Measurements from ENCODE around the gene NR3C2. TPM values are rescaled to one million over a fixed set of nuclear protein-coding genes. Genes with fewer than 3 reads are reported as not detected.

The NR3C2 gene
- polyA plus RNA-seq, 4 donors = 6.0 to 10.5 (median 9.2) TPM

GRCh38 chr4:148048598-148048997, 393.6 kb downstream of the NR3C2 start:
- H3K4me3 ChIP-seq (ENCODE audit: low read depth in 1 of 3, low read length in 3 of 3) = no peak overlapping the region
- WGBS, 3 donors = 65 to 83% (median 81%) methylated on average over 4 of the region's 4 CpGs
- H3K4me1 ChIP-seq (ENCODE audit: control insufficient read depth in 3 of 3, insufficient read depth in 2 of 3, low read depth in 1 of 3, low read length in 2 of 3) = peaks cover 0 to 2% (median 0%) of the 10 kb centered on the region in 3 donors
- no peak for FAIRE-seq
- DNase-seq = no peak
- H3K36me3 ChIP-seq (ENCODE audit: control insufficient read depth in 3 of 3, insufficient read depth in 2 of 3, low read depth in 1 of 3, low read length in 3 of 3) = peaks cover 0 to 6% (median 0%) of the 10 kb centered on the region in 3 donors
- no peaks in the 10 kb centered on the region for H3K9me3 ChIP-seq (ENCODE audit: control insufficient read depth in 2 of 2, insufficient read depth in 1 of 2, low read depth in 1 of 2, low read length in 1 of 2)
- no peaks in the 10 kb centered on the region for H3K27me3 ChIP-seq (ENCODE audit: control insufficient read depth in 3 of 3, insufficient read depth in 3 of 3, low read length in 3 of 3)
- no peak overlapping the region for H3K27ac ChIP-seq (ENCODE audit: low read depth in 1 of 3, low read length in 2 of 3)

DNA sequence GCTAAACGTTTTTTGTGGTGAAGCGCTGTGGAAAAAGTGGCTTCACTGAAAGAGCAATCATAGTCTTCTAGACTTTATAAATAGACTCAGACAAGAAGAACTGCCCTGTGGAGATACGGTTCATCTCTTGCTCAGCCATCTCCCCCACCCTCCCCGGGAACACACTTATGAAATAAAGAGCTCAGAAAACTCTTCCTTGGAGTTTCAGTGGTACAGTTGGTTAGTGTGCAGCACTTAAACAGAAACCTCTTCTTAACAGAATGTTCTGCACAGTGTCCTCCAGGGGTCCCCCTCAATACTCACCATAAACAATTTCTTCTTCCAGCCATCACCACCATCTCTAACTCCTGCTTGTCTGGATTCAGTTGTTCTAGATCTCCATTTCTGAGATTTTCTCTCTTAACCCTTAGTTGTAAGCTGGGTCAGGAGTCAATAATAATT, 397.3 kb downstream of the NR3C2 start:
- Histone ChIP-seq H3K27ac (ENCODE audit: low read depth in 1 of 3, low read length in 2 of 3) (no peak overlapping the region), H3K36me3 (ENCODE audit: control insufficient read depth in 3 of 3, insufficient read depth in 2 of 3, low read depth in 1 of 3, low read length in 3 of 3) (peaks cover 0 to 6% (median 0%) of the 10 kb centered on the region in 3 donors), H3K27me3 (ENCODE audit: control insufficient read depth in 3 of 3, insufficient read depth in 3 of 3, low read length in 3 of 3) (no peaks in the 10 kb centered on the region), H3K9me3 (ENCODE audit: control insufficient read depth in 2 of 2, insufficient read depth in 1 of 2, low read depth in 1 of 2, low read length in 1 of 2) (no peaks in the 10 kb centered on the region), H3K4me1 (ENCODE audit: control insufficient read depth in 3 of 3, insufficient read depth in 2 of 3, low read depth in 1 of 3, low read length in 2 of 3) (no peaks in the 10 kb centered on the region), H3K4me3 (ENCODE audit: low read depth in 1 of 3, low read length in 3 of 3) (no peak overlapping the region)
- WGBS, 3 donors = 74 to 79% (median 77%) methylated on average over 4 of the region's 4 CpGs
- peak in 1 of 2 donors; percentile 13 for DNase-seq
- FAIRE-seq = no peak

GRCh38 chr4:148044089-148044911, 397.9 kb downstream of the NR3C2 start:
- Histone ChIP-seq H3K36me3 (ENCODE audit: control insufficient read depth in 3 of 3, insufficient read depth in 2 of 3, low read depth in 1 of 3, low read length in 3 of 3) (peaks cover 0 to 6% (median 0%) of the 10 kb centered on the region in 3 donors), H3K27ac (ENCODE audit: low read depth in 1 of 3, low read length in 2 of 3) (no peak overlapping the region), H3K4me1 (ENCODE audit: control insufficient read depth in 3 of 3, insufficient read depth in 2 of 3, low read depth in 1 of 3, low read length in 2 of 3) (no peaks in the 10 kb centered on the region), H3K4me3 (ENCODE audit: low read depth in 1 of 3, low read length in 3 of 3) (no peak overlapping the region), H3K27me3 (ENCODE audit: control insufficient read depth in 3 of 3, insufficient read depth in 3 of 3, low read length in 3 of 3) (no peaks in the 10 kb centered on the region), H3K9me3 (ENCODE audit: control insufficient read depth in 2 of 2, insufficient read depth in 1 of 2, low read depth in 1 of 2, low read length in 1 of 2) (no peaks in the 10 kb centered on the region)
- DNase-seq (no peak), FAIRE-seq (no peak)
- WGBS, 3 donors = 88 to 92% (median 91%) methylated on average over 9 of the region's 9 CpGs

DNA sequence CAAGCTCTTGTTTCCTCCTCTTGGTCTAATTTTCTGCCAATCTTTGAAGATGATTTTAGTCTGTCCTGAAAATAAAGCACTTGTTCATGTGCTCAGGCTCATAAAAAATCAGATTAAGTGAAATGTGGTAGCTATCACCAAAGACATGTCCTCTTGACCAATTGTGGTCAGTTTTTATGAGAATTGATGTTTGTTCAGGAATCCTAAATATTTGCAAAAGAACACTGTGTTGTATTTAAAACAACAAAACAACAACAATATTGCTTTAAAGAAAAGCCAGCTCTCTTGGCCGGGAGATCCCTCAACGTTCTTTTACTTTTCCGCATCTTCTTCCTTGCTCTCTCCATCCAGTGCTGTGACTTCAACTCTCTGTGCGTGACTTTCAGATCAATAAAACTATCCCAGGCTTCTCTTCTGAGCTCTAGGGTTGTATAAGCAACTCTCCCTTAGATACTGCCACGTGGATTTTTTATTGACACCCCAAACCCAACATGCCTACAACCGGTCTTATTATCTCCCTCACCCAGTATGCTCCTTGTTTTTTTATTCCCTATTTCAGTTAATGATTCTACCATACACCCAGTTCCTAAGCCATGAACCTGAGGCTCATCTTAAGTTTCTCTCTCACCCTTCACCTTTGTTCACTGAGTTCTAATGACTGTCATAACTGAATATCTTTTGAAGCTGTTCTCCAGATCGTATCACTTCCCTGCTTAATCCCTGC, 400.4 kb downstream of the NR3C2 start:
- DNase-seq (peak; percentile 62 to 73), FAIRE-seq (no peak)
- Histone ChIP-seq H3K27me3 (ENCODE audit: control insufficient read depth in 3 of 3, insufficient read depth in 3 of 3, low read length in 3 of 3) (no peaks in the 10 kb centered on the region), H3K9me3 (ENCODE audit: control insufficient read depth in 2 of 2, insufficient read depth in 1 of 2, low read depth in 1 of 2, low read length in 1 of 2) (no peaks in the 10 kb centered on the region), H3K4me1 (ENCODE audit: control insufficient read depth in 3 of 3, insufficient read depth in 2 of 3, low read depth in 1 of 3, low read length in 2 of 3) (no peaks in the 10 kb centered on the region), H3K36me3 (ENCODE audit: control insufficient read depth in 3 of 3, insufficient read depth in 2 of 3, low read depth in 1 of 3, low read length in 3 of 3) (peaks cover 0 to 1% (median 0%) of the 10 kb centered on the region in 3 donors), H3K4me3 (ENCODE audit: low read depth in 1 of 3, low read length in 3 of 3) (no peak overlapping the region), H3K27ac (ENCODE audit: low read depth in 1 of 3, low read length in 2 of 3) (no peak overlapping the region)
- WGBS, 3 donors = 47 to 69% (median 60%) methylated on average over 7 of the region's 7 CpGs

DNA sequence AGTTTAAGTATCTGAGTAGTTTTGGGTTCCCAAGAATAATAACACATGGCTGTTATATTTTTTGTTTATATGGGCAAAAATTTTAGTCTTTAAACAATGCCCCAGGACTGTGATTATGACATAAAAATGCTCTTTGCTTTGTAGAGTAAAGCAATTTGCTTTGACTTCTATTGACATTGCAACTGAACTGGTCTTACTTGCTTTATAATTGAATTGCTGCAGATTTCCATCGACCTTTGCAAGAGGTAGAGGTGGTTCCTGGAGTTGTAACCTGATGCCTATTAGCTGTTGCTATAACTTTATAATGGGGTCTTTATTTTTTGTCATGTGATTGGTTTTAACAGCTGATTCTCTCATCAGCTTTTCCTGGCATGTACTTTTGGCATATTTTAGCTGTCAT, 407.4 kb downstream of the NR3C2 start:
- Histone ChIP-seq H3K4me1 (ENCODE audit: control insufficient read depth in 3 of 3, insufficient read depth in 2 of 3, low read depth in 1 of 3, low read length in 2 of 3) (no peaks in the 10 kb centered on the region), H3K27me3 (ENCODE audit: control insufficient read depth in 3 of 3, insufficient read depth in 3 of 3, low read length in 3 of 3) (no peaks in the 10 kb centered on the region), H3K27ac (ENCODE audit: low read depth in 1 of 3, low read length in 2 of 3) (no peak overlapping the region), H3K36me3 (ENCODE audit: control insufficient read depth in 3 of 3, insufficient read depth in 2 of 3, low read depth in 1 of 3, low read length in 3 of 3) (no peaks in the 10 kb centered on the region), H3K4me3 (ENCODE audit: low read depth in 1 of 3, low read length in 3 of 3) (no peak overlapping the region), H3K9me3 (ENCODE audit: control insufficient read depth in 2 of 2, insufficient read depth in 1 of 2, low read depth in 1 of 2, low read length in 1 of 2) (no peaks in the 10 kb centered on the region)
- 5 to 28% (median 13%) methylated on average over 1 of the region's 1 CpG for WGBS, 3 donors
- FAIRE-seq = no peak
- DNase-seq = peak in 1 of 2 donors; percentile 27

DNA sequence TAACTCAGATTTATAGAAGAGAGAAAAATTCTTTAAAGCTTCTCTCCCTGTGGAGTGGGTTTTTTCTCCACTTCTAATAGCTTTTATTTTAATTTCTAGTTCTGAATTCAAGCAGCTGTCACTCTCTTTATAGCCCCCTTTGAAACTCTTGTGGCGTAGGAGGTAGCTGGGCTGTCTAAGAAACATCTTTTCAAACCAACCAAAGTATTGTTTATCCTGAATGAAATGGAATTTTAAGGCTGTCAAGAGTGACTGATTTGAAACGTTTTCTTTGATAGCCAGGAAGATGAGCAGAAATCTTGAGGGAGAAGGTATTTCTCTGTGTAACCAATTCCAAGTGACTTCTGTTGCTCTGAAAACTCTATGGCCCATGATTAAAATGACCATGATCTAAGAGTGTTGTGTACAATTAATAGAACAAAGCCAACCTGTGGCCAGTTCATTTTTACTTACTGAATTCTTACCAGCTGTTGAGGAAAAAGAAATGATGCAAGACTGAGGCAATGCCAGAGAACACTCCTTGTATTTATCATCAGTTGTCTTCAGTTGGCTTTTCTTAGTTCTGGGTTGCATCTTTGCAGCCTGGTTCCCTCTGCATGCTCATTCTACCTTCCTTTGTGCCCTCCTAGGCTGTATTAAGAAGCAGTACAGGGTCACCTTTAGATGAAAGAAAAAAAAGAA, 411.9 kb downstream of the NR3C2 start:
- Histone ChIP-seq H3K9me3 (ENCODE audit: control insufficient read depth in 2 of 2, insufficient read depth in 1 of 2, low read depth in 1 of 2, low read length in 1 of 2) (peaks cover 0 to 3% of the 10 kb centered on the region in 2 donors), H3K27me3 (ENCODE audit: control insufficient read depth in 3 of 3, insufficient read depth in 3 of 3, low read length in 3 of 3) (no peaks in the 10 kb centered on the region), H3K4me1 (ENCODE audit: control insufficient read depth in 3 of 3, insufficient read depth in 2 of 3, low read depth in 1 of 3, low read length in 2 of 3) (no peaks in the 10 kb centered on the region), H3K36me3 (ENCODE audit: control insufficient read depth in 3 of 3, insufficient read depth in 2 of 3, low read depth in 1 of 3, low read length in 3 of 3) (no peaks in the 10 kb centered on the region), H3K27ac (ENCODE audit: low read depth in 1 of 3, low read length in 2 of 3) (no peak overlapping the region), H3K4me3 (ENCODE audit: low read depth in 1 of 3, low read length in 3 of 3) (no peak overlapping the region)
- WGBS, 3 donors = 73 to 82% (median 80%) methylated on average over 2 of the region's 2 CpGs
- DNase-seq = no peak
- FAIRE-seq = no peak

- H3K36me3 ChIP-seq (ENCODE audit: control insufficient read depth in 3 of 3, insufficient read depth in 2 of 3, low read depth in 1 of 3, low read length in 3 of 3) = no peaks in the 10 kb centered on the region
- DNase-seq (no peak), FAIRE-seq (no peak)
- no peak overlapping the region for H3K4me3 ChIP-seq (ENCODE audit: low read depth in 1 of 3, low read length in 3 of 3)
- H3K9me3 ChIP-seq (ENCODE audit: control insufficient read depth in 2 of 2, insufficient read depth in 1 of 2, low read depth in 1 of 2, low read length in 1 of 2) = peaks cover 0 to 3% of the 10 kb centered on the region in 2 donors
- no peaks in the 10 kb centered on the region for H3K27me3 ChIP-seq (ENCODE audit: control insufficient read depth in 3 of 3, insufficient read depth in 3 of 3, low read length in 3 of 3)
- WGBS, 3 donors = 83 to 95% (median 91%) methylated on average over 3 of the region's 3 CpGs
- H3K27ac ChIP-seq (ENCODE audit: low read depth in 1 of 3, low read length in 2 of 3) = no peak overlapping the region
- no peaks in the 10 kb centered on the region for H3K4me1 ChIP-seq (ENCODE audit: control insufficient read depth in 3 of 3, insufficient read depth in 2 of 3, low read depth in 1 of 3, low read length in 2 of 3)
Observed at GRCh38 chr4:148029781-148030180, 412.4 kb downstream of the NR3C2 start.
